GM19240 (cell line): Measurements from ENCODE around the gene CTSA.

ENCODE experiments used
- DNase-seq: peaks from one replicate; pipeline ENCODE4 v3.0.0; 2011; ENCODE audit warnings: low spot score; ENCODE audit not compliant: insufficient read length

Gene CTSA

DNA sequence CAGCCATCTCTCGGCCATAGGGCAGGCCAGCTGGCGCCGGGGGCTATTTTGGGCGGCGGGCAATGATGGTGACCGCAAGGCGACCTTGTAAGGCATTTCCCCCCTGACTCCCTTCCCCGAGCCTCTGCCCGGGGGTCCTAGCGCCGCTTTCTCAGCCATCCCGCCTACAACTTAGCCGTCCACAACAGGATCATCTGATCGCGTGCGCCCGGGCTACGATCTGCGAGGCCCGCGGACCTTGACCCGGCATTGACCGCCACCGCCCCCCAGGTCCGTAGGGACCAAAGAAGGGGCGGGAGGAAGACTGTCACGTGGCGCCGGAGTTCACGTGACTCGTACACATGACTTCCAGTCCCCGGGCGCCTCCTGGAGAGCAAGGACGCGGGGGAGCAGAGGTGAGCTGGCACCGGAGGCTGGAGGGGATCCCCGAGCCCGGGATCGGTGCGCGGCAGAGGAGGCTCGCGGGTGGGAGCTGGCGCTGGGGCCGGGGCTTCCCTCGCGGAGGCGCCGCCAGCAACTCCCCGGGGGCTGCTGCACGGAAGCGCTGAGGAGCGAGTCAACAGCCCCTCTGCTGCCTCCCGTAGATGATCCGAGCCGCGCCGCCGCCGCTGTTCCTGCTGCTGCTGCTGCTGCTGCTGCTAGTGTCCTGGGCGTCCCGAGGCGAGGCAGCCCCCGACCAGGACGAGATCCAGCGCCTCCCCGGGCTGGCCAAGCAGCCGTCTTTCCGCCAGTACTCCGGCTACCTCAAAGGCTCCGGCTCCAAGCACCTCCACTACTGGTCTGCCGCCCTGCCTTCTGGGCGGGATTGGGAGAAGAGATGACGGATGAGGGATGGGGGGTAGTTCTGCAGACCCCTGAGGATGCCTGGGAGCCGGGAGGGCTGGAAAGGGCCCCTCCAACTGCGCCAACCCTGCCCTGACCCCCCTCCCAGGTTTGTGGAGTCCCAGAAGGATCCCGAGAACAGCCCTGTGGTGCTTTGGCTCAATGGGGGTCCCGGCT, at the start of gene CTSA, which contains the start of gene NEURL2:
CTSA (plus strand) TSS at position 351 of the 999 bp plus-strand sequence; CDS start at position 585, 234 bp downstream.
NEURL2 (minus strand) TSS at position 224 of the 999 bp plus-strand sequence; CDS start at position 7, 217 bp downstream.
- peak; percentile 89 for DNase-seq

DNA sequence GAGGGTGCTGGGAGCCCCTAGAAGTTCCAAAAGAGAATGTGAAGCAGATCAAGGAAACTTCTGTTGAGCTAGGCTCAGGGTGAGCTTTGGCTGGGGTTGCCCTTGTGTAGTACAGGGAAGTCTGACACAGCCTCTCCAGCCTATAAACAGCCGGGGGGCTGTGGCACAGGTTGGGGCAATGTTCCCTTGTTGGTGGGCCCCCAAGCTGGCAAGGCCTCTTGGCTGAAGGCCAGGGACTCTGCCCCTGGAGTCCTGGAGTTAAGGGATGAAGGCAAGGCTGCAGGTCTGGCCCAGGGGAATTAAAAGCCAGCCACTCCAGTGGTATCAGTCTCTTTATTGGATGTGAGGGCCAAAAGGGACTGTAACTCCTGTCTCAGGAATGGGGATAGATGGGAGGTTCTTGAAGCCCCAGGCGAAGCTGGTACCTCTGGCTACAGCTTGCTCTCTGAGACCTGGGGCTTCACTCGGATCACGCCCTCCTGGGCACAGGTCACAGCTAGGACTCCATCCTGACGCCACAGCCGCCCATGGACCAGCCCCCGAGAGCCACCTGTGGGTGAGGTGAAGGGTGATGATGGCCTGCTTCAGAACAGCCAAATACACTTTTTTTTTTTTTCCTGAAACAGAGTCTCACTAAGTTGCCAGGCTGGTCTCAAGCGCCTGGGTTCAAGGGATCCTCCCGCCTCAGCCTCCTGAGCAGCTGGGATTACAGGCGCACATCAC, 49.6 kb upstream of the CTSA start:
- DNase-seq: no peak

DNA sequence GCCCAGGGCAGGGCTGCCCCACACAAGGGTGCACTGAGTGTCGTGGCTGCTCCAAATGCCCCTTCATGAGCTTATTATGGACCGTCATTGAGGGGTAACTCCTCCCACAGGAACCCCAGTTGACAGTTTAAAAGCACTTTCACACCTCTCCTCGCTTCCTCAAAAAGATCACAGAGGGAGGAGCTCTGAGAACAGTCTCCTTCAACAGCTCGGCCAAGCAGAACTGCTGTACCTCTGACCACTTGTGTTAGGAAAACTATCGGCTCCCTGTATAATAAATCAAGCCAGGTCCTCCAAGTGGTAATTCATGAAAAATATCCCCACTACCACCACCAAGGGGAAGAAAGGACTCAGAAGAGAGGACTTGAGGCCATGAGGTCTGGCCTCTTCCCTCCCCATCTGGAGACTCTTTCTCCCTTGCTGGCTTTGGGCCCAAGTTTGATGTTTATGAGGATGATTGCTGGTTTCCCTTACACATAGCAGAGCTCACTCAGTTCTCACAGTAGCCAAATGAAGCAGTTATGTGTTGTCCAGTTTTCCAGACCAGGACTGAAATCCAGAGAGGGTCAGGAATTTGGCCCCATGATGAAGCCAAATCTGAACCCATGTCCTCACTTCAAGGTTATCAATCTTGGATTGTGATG, 48.8 kb upstream of the CTSA start:
- no peak for DNase-seq

DNA sequence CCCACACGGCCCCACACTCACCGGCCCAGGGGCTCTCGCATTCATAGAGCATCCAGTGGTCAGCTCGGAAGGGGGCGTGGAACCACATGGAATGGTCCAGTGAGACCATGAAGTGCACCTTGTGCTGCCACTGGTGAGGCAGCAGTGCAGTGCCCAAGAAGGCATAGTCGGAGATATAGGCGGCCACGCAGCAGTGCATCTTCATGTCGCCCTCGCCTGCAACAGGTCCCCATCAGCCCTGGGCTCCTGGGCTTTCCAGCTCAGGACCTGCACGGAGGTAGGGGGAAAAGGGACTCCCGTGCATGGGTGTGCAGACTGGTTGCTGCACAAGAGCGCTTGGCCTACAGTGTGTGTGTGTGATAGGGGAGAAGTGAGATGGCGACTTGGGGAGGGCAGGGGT, 47.6 kb upstream of the CTSA start:
- no peak for DNase-seq

DNA sequence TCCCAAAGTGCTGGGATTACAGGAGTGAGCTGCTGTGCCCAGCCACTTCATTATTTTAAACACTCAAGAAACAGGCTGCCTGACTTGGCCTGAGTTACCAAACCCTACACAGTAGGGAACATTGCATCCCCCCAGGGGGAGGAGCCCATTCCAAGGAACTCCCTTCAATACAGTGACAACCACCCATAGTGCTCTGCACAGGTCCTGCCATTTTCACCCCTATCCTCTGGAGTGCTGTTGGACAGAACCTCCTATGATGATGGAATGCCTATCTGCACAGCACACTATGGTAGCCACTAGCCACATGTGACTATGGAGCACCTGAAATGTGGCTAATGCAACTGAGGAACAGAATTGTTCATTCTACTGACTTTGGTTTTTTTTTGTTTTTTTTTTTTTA, 45.7 kb upstream of the CTSA start:
- DNase-seq: no peak

DNA sequence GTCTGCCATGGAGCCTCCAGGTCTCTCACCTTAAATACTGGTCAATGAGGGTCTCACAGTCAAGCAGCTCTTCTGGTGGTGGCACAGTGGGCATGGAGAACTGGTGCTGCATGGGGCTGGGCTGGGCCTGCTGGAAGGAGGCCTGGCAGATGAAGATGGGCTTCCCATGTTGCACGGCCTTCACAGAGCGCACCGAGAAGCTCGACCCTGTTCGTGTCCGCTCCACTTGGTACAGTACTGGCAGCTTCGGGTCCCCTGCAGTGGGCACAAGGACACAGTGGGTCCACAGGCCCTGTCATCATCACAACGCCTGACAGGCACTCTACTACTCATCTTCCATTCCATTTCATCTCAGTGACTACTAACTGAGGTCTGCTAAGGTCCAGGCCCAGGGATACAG, 42.7 kb upstream of the CTSA start:
- no peak for DNase-seq

DNA sequence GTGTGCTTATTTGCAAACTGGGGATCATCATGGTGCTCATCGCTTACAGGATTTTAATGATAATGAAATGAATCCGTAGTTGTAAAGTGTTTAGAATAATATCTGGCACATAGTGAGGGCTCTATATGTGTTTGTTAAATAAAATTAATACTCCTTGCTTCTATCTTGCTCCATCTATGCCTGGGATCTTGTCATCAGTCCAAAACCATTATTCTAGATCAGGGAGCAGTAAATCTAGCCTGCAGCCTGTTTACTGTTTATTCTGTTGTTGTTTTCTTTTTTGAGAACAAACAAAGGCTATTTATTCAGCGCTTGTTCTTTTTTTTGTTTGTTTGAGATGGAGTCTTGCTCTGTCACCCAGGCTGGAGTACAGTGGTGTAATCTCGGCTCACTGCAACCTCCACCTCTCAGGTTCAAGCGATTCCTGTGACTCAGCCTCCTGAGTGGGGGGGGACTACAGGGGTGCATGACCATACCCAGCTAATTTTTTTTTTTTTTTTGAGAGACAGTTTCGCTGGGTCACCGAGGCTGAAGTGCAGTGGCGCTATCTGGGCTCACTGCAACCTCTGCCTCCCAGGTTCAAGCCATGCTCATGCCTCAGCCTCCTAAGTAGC, 42.1 kb upstream of the CTSA start:
- no peak for DNase-seq

DNA sequence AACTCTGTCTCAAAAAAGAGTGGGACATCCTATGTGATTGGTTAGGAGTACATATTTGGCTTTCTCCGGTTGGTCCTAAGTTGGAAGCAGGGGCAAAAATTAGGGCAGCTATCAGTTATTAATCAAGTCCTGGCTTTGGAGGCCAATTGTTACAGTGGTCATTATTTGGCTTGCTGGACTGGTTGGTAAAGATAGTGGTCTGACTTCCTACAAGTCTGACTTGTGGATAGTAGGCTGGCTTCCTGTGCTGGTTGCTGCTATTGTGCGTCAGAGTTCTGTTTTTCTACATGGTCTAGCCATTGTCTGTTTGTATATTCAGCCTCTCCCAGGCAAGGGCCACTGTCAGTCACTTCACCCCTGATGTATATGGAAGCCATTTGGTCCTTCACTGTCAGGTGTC, 40.9 kb upstream of the CTSA start:
- DNase-seq: no peak

DNA sequence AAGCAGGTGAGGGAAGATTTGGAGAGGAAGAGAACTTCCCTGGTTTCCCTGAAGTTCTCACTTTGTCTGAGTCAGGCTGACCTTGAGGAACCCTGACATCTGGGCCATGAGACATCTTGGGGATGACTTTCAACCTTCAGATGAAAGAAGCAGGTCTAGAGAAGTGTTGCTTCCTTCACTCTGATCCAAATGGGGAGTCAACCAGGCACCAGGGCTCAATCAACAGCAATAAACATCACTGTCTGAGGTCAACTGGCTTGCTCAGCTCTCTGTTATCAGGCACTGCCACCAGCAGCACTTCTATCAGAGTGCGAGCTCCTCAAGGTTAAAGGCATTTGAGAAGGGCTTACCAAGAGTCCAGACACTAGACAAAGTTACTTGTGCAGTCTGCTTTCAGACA, 40.2 kb upstream of the CTSA start:
- DNase-seq: no peak

DNA sequence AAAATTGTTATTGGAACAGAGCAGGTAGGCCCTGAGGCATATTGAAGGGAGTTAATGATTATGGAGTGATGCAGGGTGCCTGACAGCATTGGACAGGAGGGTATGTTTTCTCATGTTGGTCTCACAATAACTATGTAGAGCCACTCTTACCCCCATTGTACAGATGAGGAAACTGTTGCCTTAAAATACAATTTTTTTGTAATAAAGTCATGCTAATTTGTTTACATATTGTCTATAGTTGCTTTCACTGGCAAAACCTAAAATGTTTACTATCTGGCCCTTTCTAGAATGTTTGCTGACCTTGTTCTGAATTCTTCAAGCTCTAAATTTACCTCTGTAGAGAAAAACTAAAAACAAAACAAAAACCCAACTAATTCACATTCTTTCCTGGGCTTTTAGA, 39.6 kb upstream of the CTSA start:
- DNase-seq: no peak

DNA sequence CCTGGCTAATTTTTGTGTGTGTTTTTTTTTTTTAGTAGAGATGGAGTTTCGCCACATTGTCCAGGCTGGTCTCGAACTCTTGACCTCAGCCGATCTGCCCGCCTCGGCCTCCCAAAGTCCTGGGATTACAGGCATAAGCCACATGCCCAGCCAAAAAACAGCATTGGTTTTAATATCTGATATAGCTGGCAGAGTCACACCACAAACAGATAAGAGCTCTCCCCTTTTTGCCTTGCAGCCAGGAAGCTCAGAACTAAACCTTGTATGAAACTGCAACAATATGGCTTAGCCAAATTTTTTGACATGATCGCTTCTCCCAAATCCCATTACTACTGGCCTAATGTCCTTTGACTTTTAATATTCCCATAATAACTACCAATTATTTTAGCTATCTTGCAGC, 38.8 kb upstream of the CTSA start:
- no peak for DNase-seq

DNA sequence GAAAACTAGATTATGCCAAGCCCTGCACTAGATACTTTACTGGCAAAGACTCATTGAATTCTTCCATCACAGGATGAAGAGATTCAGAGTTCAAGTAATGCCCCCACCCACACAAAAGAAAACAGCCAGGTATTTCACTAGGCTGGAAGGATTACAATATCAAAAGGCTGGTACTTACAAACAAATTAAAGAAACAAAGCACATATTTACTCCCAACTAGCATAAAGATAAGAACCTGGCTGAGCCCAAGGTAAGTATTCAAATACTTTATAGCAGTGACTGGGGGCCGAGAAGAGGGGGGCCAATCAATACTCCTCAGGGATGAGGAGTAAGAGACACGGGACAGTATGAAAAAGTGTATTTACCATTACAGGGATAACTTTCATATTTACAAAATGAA, 37.7 kb upstream of the CTSA start:
- no peak for DNase-seq

DNA sequence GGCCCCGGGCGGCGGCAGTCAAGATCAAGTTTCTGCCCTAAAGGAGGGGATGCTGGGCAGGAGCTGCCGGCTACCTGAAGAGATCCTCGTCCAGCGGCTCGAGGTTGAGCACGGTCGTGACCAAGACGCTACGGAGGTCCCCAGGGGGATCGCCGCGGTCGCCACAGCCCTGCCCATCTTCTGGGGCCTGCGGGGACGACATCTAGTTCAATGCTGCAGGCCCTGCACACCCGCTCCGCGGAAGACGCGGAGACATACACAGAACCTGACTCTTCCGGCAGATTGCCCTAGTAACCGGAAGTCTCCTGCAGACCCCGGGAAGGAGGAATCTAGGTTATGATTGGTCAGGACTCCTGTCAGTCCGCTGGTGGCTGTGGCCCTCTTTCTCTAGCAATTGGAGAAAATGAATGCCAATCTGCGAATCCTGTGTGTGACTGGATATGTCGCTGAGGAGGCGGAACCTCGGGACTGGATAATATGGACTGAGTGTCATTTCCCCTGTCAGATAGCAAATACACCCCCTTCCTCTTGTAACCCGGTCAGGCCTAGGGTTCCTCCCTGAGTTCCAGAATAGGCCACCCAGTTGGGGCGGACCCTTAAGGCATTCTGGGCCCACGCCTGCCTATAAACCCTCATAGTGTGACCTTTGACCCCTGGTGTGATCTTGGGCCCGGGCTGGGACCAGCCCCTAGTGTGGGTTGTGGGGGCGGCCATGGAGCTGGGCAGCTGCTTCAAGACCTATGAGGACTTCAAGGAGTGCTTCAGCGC, 33.8 kb upstream of the CTSA start, which contains the start of the genes ACOT8 and ZSWIM3:
ACOT8 (minus strand) TSS at position 279 of the 768 bp plus-strand sequence; CDS start at position 202, 77 bp downstream.
ZSWIM3 (plus strand) TSS at position 501 of the 768 bp plus-strand sequence; CDS start at position 713, 212 bp downstream.
- peak; percentile 96 for DNase-seq

DNA sequence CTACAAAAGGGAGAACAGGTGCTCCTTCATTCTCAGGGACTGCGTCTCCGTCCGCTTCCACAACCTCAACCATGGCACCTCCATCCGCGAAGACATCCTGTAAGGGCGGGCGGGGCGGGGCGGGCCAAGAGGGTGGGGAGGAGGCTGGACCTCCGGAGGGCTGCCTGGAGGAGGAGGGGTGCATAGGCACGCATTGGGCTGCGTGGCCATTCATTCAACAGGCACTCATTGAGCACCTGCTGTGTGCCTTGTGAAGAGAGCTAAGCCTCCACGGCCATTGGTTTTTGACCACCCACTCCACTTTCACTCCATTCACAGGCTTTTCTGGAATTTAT, 33.3 kb upstream of the CTSA start:
- DNase-seq: peak; percentile 62

DNA sequence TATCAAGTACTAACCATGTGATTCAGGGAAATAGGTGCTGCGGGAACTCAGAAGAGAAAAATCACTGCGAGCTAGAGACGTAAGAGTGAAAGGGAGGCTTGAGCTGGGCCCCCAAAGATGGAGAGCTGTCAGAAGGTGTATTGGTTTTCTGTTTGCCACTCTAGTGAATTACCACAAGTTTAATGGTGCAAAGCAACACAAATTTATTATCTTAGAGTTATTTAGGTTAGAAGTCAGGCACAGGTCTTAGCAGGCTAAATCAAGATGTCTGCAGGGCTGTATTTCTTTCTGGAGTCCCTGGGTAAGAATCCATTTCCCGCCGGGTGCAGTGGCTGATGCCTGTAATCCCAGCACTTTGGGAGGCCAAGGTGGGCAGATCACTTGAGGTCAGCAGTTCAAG, 31.2 kb upstream of the CTSA start:
- DNase-seq: no peak

DNA sequence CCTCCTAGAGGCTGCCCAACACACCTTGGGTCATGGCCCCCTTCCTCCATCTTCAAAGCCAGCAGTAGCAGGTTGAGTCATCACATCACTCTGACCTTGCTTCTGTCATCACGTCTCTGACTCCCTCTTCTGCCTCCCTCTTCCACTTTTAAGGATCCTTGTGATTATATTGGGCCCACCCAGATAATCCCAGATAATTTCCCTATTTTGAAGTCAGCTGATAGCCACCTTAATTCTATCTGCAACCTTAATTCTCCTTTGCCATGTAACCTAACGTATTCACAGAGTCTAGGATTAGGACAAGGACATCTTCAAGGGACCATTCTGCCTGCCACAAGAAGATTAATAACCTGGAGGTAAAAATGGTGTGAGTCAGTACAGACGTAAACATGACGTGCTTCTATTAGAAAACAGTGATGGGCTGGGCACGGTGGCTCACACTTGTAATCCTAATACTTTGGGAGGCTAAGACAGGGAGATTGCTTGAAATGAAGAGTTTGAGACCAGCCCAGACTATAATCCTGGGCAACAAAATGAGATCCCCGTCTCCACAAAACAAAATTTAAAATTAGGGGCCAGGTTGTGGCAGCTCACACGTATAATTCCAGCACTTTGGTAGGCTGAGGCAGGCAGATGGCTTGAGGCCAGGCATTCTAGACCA, 30.4 kb upstream of the CTSA start:
- DNase-seq: no peak

DNA sequence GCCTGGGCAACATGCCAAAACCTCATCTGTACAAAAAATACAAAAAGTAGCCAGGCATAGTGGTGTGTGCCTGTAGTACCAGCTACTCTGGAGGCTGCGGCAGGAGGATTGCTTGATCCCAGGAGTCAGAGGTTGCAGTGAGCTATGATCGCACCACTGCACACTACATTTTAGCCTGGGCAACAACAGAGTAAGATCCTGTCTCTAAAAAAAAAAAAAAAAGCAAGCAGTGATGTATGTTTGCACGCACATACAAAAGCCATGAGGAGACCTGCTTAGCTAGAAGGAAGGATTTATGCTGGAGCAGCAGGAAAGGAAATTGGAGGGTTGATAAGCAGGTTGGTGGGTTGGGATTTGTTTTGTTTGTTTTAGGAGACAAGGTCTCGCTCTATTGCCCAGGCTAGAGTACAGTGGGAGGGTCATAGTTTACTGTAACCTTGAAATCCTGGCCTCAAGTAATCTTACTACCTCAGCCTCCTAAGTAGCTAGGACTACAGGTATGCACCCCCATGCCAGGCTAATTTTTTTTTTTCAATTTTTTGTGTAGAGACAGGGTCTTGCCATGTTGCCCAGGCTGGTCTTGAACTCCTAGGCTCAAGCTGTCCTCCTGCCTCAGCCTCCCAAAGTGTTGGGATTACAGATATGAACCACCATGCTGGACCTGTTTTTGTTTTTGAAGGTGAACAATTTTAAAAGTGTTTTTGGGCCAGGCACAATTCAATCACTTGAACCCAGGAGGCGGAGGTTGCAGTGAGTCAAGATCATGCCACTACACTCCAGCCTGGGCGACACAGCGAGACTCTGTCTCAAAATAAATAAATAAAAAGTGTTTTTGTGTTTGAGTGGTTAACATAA, 29.7 kb upstream of the CTSA start:
- no peak for DNase-seq

DNA sequence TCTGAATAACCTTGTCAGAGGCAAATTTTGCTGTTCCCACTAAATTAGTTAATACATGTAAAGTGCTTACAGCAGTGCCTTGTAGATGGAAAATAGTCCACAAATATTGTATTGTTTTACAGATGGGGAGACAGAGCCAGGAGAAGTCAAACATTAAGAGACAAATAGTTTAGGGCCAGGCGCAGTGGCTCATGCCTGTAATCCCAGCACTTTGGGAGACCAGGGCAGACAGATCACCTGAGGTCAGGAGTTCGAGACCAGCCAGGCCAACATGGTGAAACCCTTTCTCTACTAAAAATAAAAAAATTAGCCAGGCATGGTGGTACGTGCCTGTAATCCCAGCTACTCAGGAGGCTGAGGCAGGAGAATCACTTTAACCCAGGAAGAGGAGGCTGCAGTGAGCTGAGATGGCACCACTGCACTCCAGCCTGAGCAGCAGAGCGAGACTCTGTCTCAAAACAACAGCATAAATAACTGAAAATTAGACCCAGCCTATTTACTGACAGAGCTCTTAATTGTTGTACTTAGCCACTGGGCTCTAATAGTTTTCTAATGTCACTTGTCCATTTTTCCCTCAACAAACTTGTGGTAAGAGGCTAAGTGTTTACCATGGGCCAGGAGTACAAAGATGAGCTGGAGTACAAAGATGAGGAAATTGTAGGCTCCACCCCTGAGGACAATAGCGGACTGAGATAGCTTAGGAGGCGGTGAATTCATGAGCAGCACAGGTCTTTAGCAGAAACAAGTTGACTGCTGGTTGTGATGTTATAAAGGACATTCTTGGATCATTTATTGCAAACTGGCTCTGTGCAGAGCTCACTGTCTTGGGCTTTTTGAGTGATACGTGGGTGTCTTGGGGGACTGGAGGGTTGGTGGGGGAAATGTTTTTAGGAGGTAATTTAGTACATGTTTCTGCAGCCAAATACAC, 27.3 kb upstream of the CTSA start:
- no peak for DNase-seq
